GM19240 (cell line): Measurements from ENCODE around the gene PRR4.

ENCODE experiments used
- DNase-seq: peaks from one replicate; pipeline ENCODE4 v3.0.0; 2011; ENCODE audit warnings: low spot score; ENCODE audit not compliant: insufficient read length

PRR4 gene

DNA sequence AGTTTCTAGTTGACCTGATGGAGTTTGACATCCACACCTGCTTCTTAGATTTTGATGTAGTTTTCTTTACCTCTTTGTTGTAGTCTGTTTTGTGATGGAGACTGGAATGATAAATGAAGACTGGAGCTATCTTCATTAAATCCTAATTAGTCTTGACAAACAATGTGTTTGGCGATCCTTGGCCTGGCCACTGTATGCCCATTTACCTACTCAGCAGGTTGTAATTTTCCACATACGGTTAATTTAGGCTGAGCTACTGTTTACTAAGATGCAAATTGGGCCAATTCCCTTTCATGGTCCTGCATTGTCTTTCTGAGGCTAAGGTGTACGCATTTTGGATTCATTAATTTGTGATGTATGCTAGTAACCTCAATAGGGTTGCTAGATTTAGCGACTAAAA lies 46.7 kb downstream of the PRR4 start, which contains the start of gene TAS2R7:
Gene TAS2R7, minus strand, starts transcription at position 41 of the 400 bp plus-strand sequence. CDS start 57 bp downstream, outside the sequence.
- no peak for DNase-seq

- DNase-seq = no peak
Measured at GRCh38 chr12:10801741-10802140, 47.5 kb downstream of the PRR4 start.
